GM21717 (cell line): ENCODE data around the gene TARBP2.
"Not testable (repeated sequence)": the region's sequence is repeated elsewhere in the genome, so short reads cannot be mapped to it uniquely, and the experiment has no call there.

Experiments used
- ATAC-seq: cut with Tn5 transposase; IDR thresholded peaks from one replicate; pipeline ENCODE4 v1.9.1; 2021; ENCODE audit warnings: mild to moderate bottlenecking, moderate library complexity; ENCODE audit not compliant: unreplicated experiment

TARBP2 gene

GRCh38 chr12:53474077-53474476 lies 27.0 kb upstream of the TARBP2 start:
- ATAC-seq: no peak

- ATAC-seq: no peak
Measured at GRCh38 chr12:53474819-53475218, 26.3 kb upstream of the TARBP2 start.

GRCh38 chr12:53476769-53477209 lies 24.3 kb upstream of the TARBP2 start:
- ATAC-seq: no peak

- no peak for ATAC-seq
Measured at GRCh38 chr12:53478865-53479264, 22.2 kb upstream of the TARBP2 start.

GRCh38 chr12:53479331-53479730 lies 21.8 kb upstream of the TARBP2 start:
- no peak for ATAC-seq

- no peak for ATAC-seq
Measured at GRCh38 chr12:53480491-53481442, 20.3 kb upstream of the TARBP2 start.

- ATAC-seq: not testable (repeated sequence)
Measured at GRCh38 chr12:53481458-53481857, 19.6 kb upstream of the TARBP2 start.

- ATAC-seq: no peak
Measured at GRCh38 chr12:53481939-53482586, 19.0 kb upstream of the TARBP2 start.

GRCh38 chr12:53482626-53483168 lies 18.4 kb upstream of the TARBP2 start:
- ATAC-seq: no peak

- ATAC-seq: no peak
Measured at GRCh38 chr12:53483225-53483978, 17.7 kb upstream of the TARBP2 start.

GRCh38 chr12:53483979-53484377 lies 17.1 kb upstream of the TARBP2 start:
- ATAC-seq: no peak

GRCh38 chr12:53484686-53485575 lies 16.2 kb upstream of the TARBP2 start:
- ATAC-seq: no peak

GRCh38 chr12:53485955-53486735 lies 14.9 kb upstream of the TARBP2 start:
- ATAC-seq: no peak

GRCh38 chr12:53486736-53487487 lies 14.2 kb upstream of the TARBP2 start:
- no peak for ATAC-seq

- no peak for ATAC-seq
Measured at GRCh38 chr12:53489242-53489864, 11.7 kb upstream of the TARBP2 start.

- ATAC-seq: no peak
Measured at GRCh38 chr12:53492188-53492587, 8.9 kb upstream of the TARBP2 start.

- ATAC-seq: peak; percentile 80
Measured at GRCh38 chr12:53492830-53493609, 8.1 kb upstream of the TARBP2 start.
